IgD-negative memory B cell (primary cell): Measurements from ENCODE around the gene CA6. TPM values are rescaled to one million over a fixed set of nuclear protein-coding genes. Genes with fewer than 3 reads are reported as not detected.

Source experiments
- H3K27ac Mint-ChIP-seq, 3 donors: one replicate each; pipeline ENCODE4 v1.8.0; 2020 to 2022; ENCODE audit warnings: mild to moderate bottlenecking in 3 of 3, mixed read lengths in 3 of 3, moderate library complexity in 1 of 3
- H3K27me3 Mint-ChIP-seq: one replicate; pipeline ENCODE4 v1.8.0; 2021; ENCODE audit warnings: mixed read lengths
- H3K36me3 Mint-ChIP-seq: one replicate; pipeline ENCODE4 v1.8.0; 2020; ENCODE audit warnings: mild to moderate bottlenecking, mixed read lengths
- H3K4me1 Mint-ChIP-seq, 3 donors: one replicate each; pipeline ENCODE4 v1.8.0; 2020 to 2022; ENCODE audit warnings: mixed read lengths in 3 of 3, mild to moderate bottlenecking in 1 of 3
- H3K4me3 Mint-ChIP-seq, 4 donors: one replicate each; pipeline ENCODE4 v1.8.0; 2020 to 2022; ENCODE audit warnings: mild to moderate bottlenecking in 4 of 4, mixed read lengths in 4 of 4, moderate library complexity in 3 of 4
- H3K9me3 Mint-ChIP-seq, 3 donors: one replicate each; pipeline ENCODE4 v1.8.0; 2020 to 2021; ENCODE audit warnings: mixed read lengths in 3 of 3, mild to moderate bottlenecking in 1 of 3
- polyA plus RNA-seq: library from polyadenylated mRNA; unstranded; fragments of 300-500 nt; fragmentation: Illumina TruSeq; gene quantifications from one replicate; pipeline ENCODE4 v1.2.3, GENCODE V29; 2021

Gene CA6
- polyA plus RNA-seq, 1 donor from 2014 or later = not detected

DNA sequence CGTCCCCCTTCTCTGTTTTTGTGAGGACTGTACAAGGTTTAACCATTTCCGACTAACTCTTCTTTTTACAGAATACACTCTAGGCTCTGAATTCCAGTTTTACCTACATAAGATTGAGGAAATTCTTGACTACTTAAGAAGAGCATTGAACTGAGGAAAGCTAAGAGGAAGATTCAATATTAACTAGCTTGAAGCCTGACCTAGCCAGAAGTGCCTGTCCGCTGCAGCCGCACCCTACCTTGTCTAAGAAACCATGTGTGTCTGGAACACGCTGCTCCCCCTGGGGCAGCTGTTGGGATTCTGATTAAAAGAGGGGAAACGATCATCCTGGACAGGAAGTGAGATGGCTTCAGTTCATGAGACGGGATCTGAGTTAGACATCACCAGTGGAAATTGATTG is 28.9 kb downstream of the CA6 start:
- Mint-ChIP-seq H3K27ac (no peak overlapping the region), H3K27me3 (peaks cover 13% of the 10 kb centered on the region), H3K4me3 (no peak overlapping the region), H3K4me1 (peaks cover 3 to 8% (median 6%) of the 10 kb centered on the region in 3 donors), H3K36me3 (peaks cover 2% of the 10 kb centered on the region), H3K9me3 (peaks cover 0 to 1% (median 0%) of the 10 kb centered on the region in 3 donors)

DNA sequence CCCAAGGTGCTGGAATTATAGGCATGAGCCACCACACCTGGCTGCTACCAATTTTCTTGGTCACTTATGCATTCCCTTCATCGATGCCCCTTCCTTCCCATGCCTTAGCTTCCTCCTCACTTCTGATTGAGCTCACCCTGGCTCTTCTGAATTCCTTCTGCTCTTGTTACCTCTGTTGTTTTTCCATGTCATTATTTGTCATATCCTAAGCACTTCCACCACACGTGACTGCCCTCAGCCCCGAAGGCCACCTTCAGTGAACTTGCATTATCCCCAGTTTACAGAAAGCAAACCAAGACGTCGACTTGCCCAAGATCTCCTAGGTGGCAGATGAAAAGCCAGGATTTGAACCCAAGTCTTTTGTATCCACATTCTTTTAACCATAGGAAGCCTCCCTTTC is 30.7 kb downstream of the CA6 start:
- H3K27ac Mint-ChIP-seq = no peak overlapping the region
- H3K4me3 Mint-ChIP-seq = no peak overlapping the region
- H3K27me3 Mint-ChIP-seq = peaks cover 14% of the 10 kb centered on the region
- H3K4me1 Mint-ChIP-seq = peaks cover 0 to 5% (median 2%) of the 10 kb centered on the region in 3 donors
- H3K36me3 Mint-ChIP-seq = peaks cover 2% of the 10 kb centered on the region
- peaks cover 0 to 2% (median 0%) of the 10 kb centered on the region in 3 donors for H3K9me3 Mint-ChIP-seq

DNA sequence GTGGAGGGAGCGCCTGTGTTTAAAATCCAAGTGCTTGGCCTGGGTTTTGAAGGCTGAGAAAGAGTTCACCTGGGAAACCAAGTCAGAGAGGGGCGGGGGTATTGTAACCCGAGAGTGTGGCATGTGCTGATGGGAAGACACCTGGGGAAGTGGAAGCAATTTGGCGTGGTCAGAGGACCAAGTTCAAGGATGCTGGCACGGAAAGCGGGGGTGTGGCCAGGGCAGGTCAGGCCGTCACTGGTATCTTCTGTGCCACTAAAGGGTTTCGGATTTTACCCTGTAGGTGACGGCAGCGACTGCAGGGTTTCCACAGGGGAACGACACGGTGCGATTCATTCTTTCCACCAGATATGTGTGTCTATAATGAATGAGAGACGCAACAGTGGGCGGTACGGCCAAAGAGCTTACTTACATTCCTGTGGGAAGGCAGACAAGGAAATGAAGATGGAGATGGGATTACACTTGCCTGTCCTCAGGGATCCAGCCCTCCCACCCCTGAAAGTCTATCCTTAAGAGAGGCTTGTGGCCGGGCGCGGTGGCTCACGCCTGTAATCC is 31.3 kb downstream of the CA6 start:
- H3K27ac Mint-ChIP-seq = no peak overlapping the region
- no peak overlapping the region for H3K4me3 Mint-ChIP-seq
- H3K4me1 Mint-ChIP-seq = peaks cover 0 to 5% (median 0%) of the 10 kb centered on the region in 3 donors
- H3K36me3 Mint-ChIP-seq = peaks cover 2% of the 10 kb centered on the region
- peaks cover 0 to 2% (median 0%) of the 10 kb centered on the region in 3 donors for H3K9me3 Mint-ChIP-seq
- H3K27me3 Mint-ChIP-seq = peaks cover 20% of the 10 kb centered on the region

DNA sequence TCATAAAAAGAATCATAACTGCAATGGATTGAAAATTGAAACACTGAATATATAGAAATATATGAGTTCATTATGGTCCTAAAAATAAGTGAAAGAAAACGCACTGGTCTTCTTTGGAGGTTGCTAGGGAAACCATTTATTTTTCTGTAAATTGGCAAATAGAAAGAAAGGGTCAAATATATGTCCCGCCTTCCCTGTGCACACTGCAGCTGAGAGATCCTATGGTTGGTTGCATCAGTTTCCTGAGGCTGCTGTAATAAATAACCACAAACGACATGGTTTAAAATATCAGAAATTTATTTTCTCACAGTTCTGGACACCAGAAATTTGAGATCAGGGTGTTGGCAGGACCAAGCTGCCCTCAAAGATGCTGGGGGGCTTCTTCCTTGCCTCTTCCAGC is 35.0 kb downstream of the CA6 start:
- Mint-ChIP-seq H3K36me3 (peaks cover 2% of the 10 kb centered on the region), H3K4me1 (peaks cover 0 to 5% (median 0%) of the 10 kb centered on the region in 3 donors), H3K9me3 (peaks cover 0 to 2% (median 0%) of the 10 kb centered on the region in 3 donors), H3K4me3 (no peak overlapping the region), H3K27ac (no peak overlapping the region), H3K27me3 (peaks cover 21% of the 10 kb centered on the region)

DNA sequence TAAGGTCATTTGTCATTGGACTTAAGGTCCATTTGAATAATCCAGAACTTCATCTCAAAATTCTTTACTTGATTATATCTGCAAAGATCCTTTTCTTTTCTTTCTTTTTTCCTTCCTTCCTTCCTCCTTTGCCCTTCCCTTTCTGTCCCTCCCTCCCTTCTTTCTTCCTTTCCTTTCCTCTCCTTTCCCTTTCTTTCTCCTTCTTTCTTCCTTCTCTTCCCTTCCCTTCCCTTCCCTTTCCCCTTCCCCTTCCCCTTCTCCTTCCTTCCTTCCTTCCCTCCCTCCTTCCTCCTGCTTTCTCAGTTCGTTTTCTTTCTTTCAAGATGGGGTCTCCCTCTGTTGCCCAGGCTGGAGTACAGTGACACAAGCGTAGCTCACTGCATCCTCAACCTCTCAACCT is 35.5 kb downstream of the CA6 start:
- H3K27me3 Mint-ChIP-seq = peaks cover 21% of the 10 kb centered on the region
- H3K4me3 Mint-ChIP-seq = peak overlapping the region in 1 of 4 donors; percentile 77
- H3K27ac Mint-ChIP-seq = peak overlapping the region in 1 of 3 donors; percentile 62
- H3K36me3 Mint-ChIP-seq = peaks cover 2% of the 10 kb centered on the region
- peaks cover 0 to 5% (median 0%) of the 10 kb centered on the region in 3 donors for H3K4me1 Mint-ChIP-seq
- peaks cover 0 to 2% (median 0%) of the 10 kb centered on the region in 3 donors for H3K9me3 Mint-ChIP-seq

DNA sequence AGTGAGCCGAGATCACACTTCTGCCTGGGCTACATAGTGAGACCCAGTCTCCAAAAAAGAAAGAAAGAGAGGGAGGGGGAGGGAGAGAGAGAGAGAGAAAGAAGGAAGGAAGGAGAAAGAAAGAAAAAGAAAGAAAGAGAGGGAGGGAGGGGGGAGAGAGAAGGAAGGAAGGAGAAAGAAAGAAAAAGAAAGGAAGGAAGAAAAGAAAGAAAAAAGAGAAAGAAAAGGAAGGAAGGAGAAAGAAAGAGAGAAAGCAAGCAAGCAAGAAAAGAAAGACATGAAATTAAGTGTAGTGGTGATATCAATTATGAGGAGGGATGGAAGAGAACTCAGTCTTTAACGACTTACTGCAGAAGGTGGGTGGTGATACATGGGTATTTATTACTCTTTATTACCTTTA is 38.5 kb downstream of the CA6 start:
- H3K27ac Mint-ChIP-seq = no peak overlapping the region
- H3K4me3 Mint-ChIP-seq = no peak overlapping the region
- H3K27me3 Mint-ChIP-seq = peaks cover 22% of the 10 kb centered on the region

DNA sequence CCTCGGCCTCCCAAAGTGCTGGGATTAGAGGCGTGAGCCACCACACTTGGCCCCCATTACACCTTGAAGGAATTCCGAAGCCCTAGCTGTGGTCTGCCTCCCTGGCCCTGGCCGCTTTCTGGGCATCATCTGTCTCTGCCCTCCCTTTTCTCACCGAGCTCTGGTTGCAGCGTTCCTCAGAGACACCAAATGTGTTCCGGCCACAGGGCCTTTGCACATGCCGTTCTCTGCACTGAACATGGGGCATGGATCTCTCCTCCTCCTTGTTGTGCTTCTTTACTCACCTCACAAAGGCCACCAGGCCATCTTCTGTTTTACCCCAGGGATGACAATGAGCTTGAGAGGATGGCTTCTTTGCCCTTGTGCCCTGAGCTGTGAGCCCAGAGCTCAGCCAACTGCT is 39.3 kb downstream of the CA6 start:
- H3K36me3 Mint-ChIP-seq = no peaks in the 10 kb centered on the region

More for the DNA sequence above, 38.5 kb downstream of the CA6 start:
- Mint-ChIP-seq H3K9me3 (peaks cover 0 to 2% (median 0%) of the 10 kb centered on the region in 3 donors), H3K36me3 (no peaks in the 10 kb centered on the region), H3K4me1 (peaks cover 6 to 12% (median 8%) of the 10 kb centered on the region in 3 donors)

DNA sequence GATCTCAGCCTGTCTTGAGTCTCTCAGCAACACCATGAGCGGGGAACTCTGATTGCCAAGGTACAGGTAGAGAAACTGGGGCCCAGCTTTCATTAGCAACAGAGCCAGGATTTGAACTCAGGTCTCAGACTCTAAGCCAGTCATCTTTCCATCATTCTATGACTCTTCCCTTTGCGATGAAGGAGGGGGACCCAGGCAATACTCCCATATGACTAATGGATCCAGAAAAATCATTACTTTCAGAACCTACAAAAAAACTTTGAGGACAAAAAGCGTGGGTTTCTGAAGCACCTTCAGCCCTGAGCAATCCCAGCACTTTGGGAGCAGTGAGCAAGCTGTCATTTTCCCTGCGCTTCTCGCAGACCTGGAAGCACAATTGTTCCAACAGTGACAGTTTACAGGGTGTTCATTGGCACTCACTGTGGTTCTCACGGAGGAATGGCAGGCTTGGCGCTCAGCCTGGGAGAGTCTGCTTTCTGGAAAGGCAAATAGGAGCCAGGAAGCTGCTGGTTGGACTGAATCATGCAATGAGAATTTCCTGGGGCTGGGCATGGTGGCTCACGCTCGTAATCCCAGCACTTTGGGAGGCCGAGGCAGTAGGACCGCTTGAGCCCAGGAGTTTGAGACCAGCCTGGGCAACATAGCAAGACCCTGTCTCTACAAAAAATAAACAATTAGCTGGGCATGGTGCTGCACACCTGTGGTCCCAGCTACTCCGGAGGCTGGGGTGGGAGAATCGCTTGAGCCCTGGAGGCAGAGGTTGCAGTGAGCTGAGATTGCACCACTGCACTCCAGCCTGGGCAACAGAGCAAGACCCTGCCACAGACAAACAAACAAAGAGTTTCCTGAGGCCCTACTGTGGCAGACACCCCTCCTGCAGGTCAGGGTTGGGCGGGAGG is 40.5 kb downstream of the CA6 start:
- peak overlapping the region in 1 of 4 donors; percentile 71 for H3K4me3 Mint-ChIP-seq
- H3K4me1 Mint-ChIP-seq = peaks cover 6 to 10% (median 8%) of the 10 kb centered on the region in 3 donors
- peak overlapping the region in 1 of 3 donors; percentile 87 for H3K27ac Mint-ChIP-seq
- H3K36me3 Mint-ChIP-seq = no peaks in the 10 kb centered on the region
- no peaks in the 10 kb centered on the region for H3K9me3 Mint-ChIP-seq
- peaks cover 22% of the 10 kb centered on the region for H3K27me3 Mint-ChIP-seq

More for the DNA sequence above, 39.3 kb downstream of the CA6 start:
- Mint-ChIP-seq H3K4me1 (peaks cover 6 to 12% (median 8%) of the 10 kb centered on the region in 3 donors), H3K4me3 (no peak overlapping the region), H3K9me3 (peaks cover 0 to 2% (median 0%) of the 10 kb centered on the region in 3 donors), H3K27me3 (peaks cover 24% of the 10 kb centered on the region), H3K27ac (no peak overlapping the region)

DNA sequence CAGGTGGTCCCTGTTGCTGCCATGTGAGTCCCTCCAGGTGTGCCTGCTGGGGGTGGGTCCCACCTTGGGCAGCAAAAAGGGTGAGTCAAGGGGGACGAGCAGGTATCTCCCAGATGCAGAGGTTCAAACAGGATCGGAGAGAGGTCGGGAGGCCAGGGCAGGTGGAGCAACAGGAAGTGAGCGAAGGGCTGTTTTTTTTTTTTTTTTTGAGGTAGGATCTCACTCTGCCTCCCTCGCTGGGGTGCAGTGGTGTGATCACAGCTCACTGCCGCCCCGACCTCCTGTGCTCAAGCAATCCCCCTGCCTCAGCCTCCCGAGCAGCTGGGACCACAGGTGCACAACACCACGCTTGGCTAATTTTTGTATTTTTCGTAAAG is 41.1 kb downstream of the CA6 start:
- peak overlapping the region in 1 of 4 donors; percentile 71 for H3K4me3 Mint-ChIP-seq
- H3K27me3 Mint-ChIP-seq = peaks cover 17% of the 10 kb centered on the region
- no peaks in the 10 kb centered on the region for H3K9me3 Mint-ChIP-seq
- H3K27ac Mint-ChIP-seq = peak overlapping the region in 1 of 3 donors; percentile 87
- H3K4me1 Mint-ChIP-seq = peaks cover 6 to 8% (median 8%) of the 10 kb centered on the region in 3 donors
- no peaks in the 10 kb centered on the region for H3K36me3 Mint-ChIP-seq

DNA sequence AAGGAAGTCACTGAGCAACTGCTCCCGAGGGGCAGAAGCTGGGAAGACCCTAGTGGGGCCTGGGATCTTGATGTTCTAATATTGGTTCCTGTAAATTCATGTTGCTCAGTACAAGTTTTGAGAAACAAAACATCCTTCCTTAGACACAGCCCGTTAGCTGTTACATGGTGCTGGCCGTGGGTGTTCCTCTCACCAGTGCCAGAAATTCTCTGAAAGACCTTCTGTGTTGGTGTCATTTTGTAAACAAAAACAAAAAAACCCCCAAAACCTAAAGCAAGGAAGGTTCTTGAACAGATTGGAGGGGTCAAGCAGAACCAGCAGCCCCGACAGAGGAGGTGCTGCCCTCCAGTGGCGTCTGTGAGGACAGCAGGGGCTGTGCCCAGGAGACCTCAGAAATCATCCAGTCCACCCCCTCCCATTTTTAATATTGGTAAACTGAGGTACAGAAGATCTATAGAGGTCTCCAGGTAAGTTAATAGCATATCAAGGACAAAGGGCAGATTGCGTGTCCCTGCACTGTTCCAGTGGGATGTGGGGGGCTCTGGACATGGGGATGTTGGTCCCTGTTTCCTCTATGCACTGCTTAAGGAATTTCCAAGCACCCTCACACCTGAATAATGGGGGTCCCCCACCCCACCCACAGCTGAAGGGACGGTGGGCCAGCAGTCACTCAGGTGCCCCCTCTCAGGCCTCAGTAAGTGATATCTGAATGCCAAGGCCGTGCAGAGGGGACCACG is 42.4 kb downstream of the CA6 start:
- peak overlapping the region in 1 of 3 donors; percentile 73 for H3K27ac Mint-ChIP-seq
- peaks cover 6 to 8% (median 7%) of the 10 kb centered on the region in 3 donors for H3K4me1 Mint-ChIP-seq
- peaks cover 2% of the 10 kb centered on the region for H3K36me3 Mint-ChIP-seq
- peaks cover 11% of the 10 kb centered on the region for H3K27me3 Mint-ChIP-seq
- H3K9me3 Mint-ChIP-seq = no peaks in the 10 kb centered on the region
- peak overlapping the region in 1 of 4 donors; percentile 22 for H3K4me3 Mint-ChIP-seq

DNA sequence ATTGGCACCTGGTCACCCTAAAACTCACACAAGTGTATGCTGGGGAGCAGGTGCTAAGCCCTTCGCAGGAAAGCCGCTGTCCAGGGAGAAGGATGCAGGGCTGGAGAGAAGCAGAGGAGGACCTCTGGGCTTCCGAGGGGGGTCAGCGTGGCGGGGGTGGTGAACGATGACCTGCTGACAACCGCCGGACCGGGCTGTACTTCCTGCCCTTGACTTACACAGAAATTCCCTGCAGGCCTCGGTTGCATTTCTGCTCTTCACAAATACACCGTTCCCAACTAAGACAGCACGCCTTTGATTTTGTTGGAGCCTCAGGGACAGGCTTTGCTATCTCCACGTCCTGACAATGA is 42.9 kb downstream of the CA6 start:
- H3K9me3 Mint-ChIP-seq = no peaks in the 10 kb centered on the region
- peaks cover 6 to 8% (median 7%) of the 10 kb centered on the region in 3 donors for H3K4me1 Mint-ChIP-seq
- peak overlapping the region in 1 of 3 donors; percentile 73 for H3K27ac Mint-ChIP-seq
- H3K4me3 Mint-ChIP-seq = no peak overlapping the region
- H3K36me3 Mint-ChIP-seq = peaks cover 2% of the 10 kb centered on the region
- peaks cover 11% of the 10 kb centered on the region for H3K27me3 Mint-ChIP-seq

DNA sequence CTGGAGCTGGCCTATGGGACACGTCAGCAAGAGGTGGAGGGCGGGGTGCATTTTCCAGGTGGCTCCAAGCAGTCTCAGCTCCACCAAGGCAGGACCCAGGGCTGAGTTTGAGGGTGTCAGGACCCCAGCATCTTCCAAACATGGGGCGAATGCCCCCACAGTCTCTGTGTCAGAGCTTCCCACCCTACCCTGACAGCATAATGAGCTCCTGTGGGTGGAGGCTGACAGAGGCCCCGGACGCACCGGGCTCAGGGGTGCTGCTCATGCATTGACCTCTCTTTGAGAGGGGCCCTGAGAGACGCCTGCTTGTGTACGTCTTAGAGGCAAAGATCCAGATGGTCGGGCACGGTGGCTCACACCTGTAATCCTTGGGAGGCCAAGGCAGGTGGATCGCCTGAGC is 43.4 kb downstream of the CA6 start:
- Mint-ChIP-seq H3K36me3 (peaks cover 2% of the 10 kb centered on the region), H3K9me3 (no peaks in the 10 kb centered on the region), H3K4me1 (peaks cover 6 to 8% (median 7%) of the 10 kb centered on the region in 3 donors), H3K4me3 (no peak overlapping the region), H3K27ac (no peak overlapping the region), H3K27me3 (peaks cover 11% of the 10 kb centered on the region)

DNA sequence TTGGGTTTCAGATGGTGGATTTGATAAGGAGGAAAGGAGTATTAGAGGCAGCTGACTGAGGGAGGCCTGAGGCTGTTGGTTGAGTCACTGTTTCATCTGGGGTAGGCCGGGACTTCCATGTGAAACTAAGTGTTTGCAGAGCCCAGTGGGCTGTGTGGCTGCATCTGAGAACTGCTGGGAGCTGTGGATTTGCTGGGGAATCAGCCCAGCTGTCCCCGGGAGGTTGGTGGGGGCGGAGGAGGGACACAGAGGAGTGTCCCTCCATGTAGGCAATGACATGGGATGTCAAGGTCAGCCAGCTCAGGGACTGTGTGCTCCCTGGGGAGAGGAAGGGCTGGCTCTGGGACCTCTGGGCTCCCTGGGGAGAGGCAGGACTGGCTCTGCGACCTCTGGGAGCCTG is 44.2 kb downstream of the CA6 start:
- Mint-ChIP-seq H3K36me3 (peaks cover 2% of the 10 kb centered on the region), H3K27ac (no peak overlapping the region), H3K4me1 (peaks cover 6 to 8% (median 7%) of the 10 kb centered on the region in 3 donors), H3K4me3 (no peak overlapping the region), H3K9me3 (no peaks in the 10 kb centered on the region), H3K27me3 (peaks cover 11% of the 10 kb centered on the region)

DNA sequence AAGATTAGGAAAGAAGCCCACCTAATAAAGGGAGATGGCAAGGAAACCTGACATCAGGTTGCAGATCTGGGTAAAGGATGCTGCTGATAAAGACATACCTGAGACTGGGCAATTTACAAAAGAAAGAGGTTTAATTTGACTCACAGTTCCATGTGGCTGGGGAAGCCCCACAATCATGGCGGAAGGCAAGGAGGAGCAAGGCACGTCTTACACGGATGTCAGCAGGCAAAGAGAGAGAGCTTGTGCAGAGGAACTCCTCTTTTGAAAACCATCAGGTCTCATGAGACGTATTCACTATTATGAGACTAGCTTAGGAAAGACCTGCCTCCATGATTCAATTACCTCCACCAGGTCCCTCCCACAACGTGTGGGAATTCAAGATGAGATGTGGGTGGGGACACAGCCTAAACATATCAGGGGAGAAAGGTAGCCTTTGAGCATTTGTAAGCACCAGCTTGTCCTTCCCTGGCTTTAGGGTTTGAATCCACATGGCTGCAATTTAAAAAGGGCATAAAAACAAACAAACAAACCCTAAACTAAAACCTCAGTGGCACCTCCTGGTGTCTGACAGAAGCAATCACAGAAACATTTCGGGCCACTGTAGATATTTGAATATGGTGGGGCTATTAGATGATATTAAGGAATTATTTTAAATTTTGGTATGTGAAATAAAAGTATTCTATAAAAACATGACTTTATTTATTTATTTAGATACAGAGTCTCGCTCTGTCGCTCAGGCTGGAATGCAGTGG is 47.4 kb downstream of the CA6 start:
- Mint-ChIP-seq H3K9me3 (no peaks in the 10 kb centered on the region), H3K27me3 (peaks cover 2% of the 10 kb centered on the region), H3K27ac (no peak overlapping the region), H3K4me3 (no peak overlapping the region), H3K4me1 (peaks cover 0 to under 1% (median under 1%) of the 10 kb centered on the region in 3 donors), H3K36me3 (peaks cover 2% of the 10 kb centered on the region)
